NT2/D1 (cell line): Measurements from ENCODE around the gene GSE1.

Experiments used
- YY1 ChIP-seq: IDR thresholded peaks from 2 replicates; pipeline ENCODE4 v1.6.1; 2011; ENCODE audit not compliant: insufficient read length, insufficient read depth
- ZNF274 ChIP-seq: IDR thresholded peaks from 2 replicates; pipeline ENCODE4 v1.6.1; 2011; ENCODE audit warnings: mild to moderate bottlenecking, low read depth, low read length

GRCh38 chr16:85704900-85705846 is 92.1 kb downstream of the GSE1 start:
- TF ChIP-seq ZNF274, result no peak
- no peak for TF ChIP-seq YY1
